H9 (cell line): ENCODE measurements around the gene OXCT1. TPM values are rescaled to one million over a fixed set of nuclear protein-coding genes. Genes with fewer than 3 reads are reported as not detected.

Experiments used
- DNase-seq: peaks from one replicate; pipeline ENCODE4 v3.0.0-alpha.2; 2017
- H2AFZ ChIP-seq: one replicate; pipeline ENCODE4 v1.6.1; 2013; ENCODE audit warnings: mild to moderate bottlenecking, low read length, control low read depth, moderate library complexity
- H2AK5ac ChIP-seq: 2 replicates; pipeline ENCODE4 v1.6.1; 2013; ENCODE audit warnings: low read length, control low read depth, mixed read lengths; ENCODE audit not compliant: insufficient read length
- H2BK120ac ChIP-seq: one replicate; pipeline ENCODE4 v1.6.1; 2013; ENCODE audit warnings: low read depth, mild to moderate bottlenecking, low read length, control low read depth, inconsistent platforms; ENCODE audit not compliant: poor library complexity, severe bottlenecking
- H2BK12ac ChIP-seq: 2 replicates; pipeline ENCODE4 v1.6.1; 2013; ENCODE audit warnings: low read length, control low read depth, mixed read lengths, low read depth; ENCODE audit not compliant: insufficient read length
- H2BK15ac ChIP-seq: 2 replicates; pipeline ENCODE4 v1.6.1; 2013; ENCODE audit warnings: low read depth, low read length, control low read depth
- H2BK20ac ChIP-seq: one replicate; pipeline ENCODE4 v1.6.1; 2013; ENCODE audit warnings: low read depth, mild to moderate bottlenecking, low read length, control low read depth, inconsistent platforms; ENCODE audit not compliant: poor library complexity, severe bottlenecking
- H2BK5ac ChIP-seq: 2 replicates; pipeline ENCODE4 v1.6.1; 2013; ENCODE audit warnings: low read length, control low read depth, mixed read lengths; ENCODE audit not compliant: insufficient read length
- H3K14ac ChIP-seq: 2 replicates; pipeline ENCODE4 v1.6.1; 2013; ENCODE audit warnings: low read length, control low read depth; ENCODE audit not compliant: insufficient read depth
- H3K18ac ChIP-seq: 2 replicates; pipeline ENCODE4 v1.6.1; 2013; ENCODE audit warnings: low read depth, mild to moderate bottlenecking, mixed read lengths, low read length, control low read depth; ENCODE audit not compliant: insufficient read length
- H3K23ac ChIP-seq: 2 replicates; pipeline ENCODE4 v1.6.1; 2013; ENCODE audit warnings: low read length, control low read depth, mixed read lengths, low read depth; ENCODE audit not compliant: insufficient read length
- H3K23me2 ChIP-seq: 2 replicates; pipeline ENCODE4 v1.6.1; 2013; ENCODE audit warnings: low read depth, mild to moderate bottlenecking, mixed read lengths, low read length, control low read depth; ENCODE audit not compliant: insufficient read length, poor library complexity, severe bottlenecking
- H3K27ac ChIP-seq: 2 replicates; pipeline ENCODE4 v1.5.1; 2013; ENCODE audit warnings: low read length, control low read depth, mixed read lengths, low read depth; ENCODE audit not compliant: insufficient read length
- H3K27me3 ChIP-seq: 2 replicates; pipeline ENCODE4 v1.6.1; 2013; ENCODE audit warnings: low read length, control low read depth, inconsistent platforms; ENCODE audit not compliant: insufficient read depth
- H3K4ac ChIP-seq: 2 replicates; pipeline ENCODE4 v1.6.1; 2013; ENCODE audit warnings: low read depth, mild to moderate bottlenecking, control low read depth, inconsistent platforms, low read length, moderate library complexity
- H3K4me1 ChIP-seq: 2 replicates; pipeline ENCODE4 v1.6.1; 2013; ENCODE audit warnings: low read length, control low read depth, inconsistent platforms; ENCODE audit not compliant: insufficient read depth
- H3K4me2 ChIP-seq: 2 replicates; pipeline ENCODE4 v1.6.1; 2013; ENCODE audit warnings: low read length, control low read depth, mixed read lengths; ENCODE audit not compliant: insufficient read length, insufficient read depth
- H3K56ac ChIP-seq: 2 replicates; pipeline ENCODE4 v1.6.1; 2013; ENCODE audit warnings: low read depth, mild to moderate bottlenecking, mixed read lengths, low read length, control low read depth; ENCODE audit not compliant: insufficient read length
- H3K79me1 ChIP-seq: 2 replicates; pipeline ENCODE4 v1.6.1; 2013; ENCODE audit warnings: low read depth, mild to moderate bottlenecking, moderate library complexity, low read length, control low read depth, inconsistent platforms; ENCODE audit not compliant: insufficient read depth, poor library complexity, severe bottlenecking
- H3K79me2 ChIP-seq: 2 replicates; pipeline ENCODE4 v1.6.1; 2013; ENCODE audit warnings: low read length, control low read depth, inconsistent platforms; ENCODE audit not compliant: insufficient read depth
- H3K9ac ChIP-seq: 2 replicates; pipeline ENCODE4 v1.6.1; 2013; ENCODE audit warnings: low read length, control low read depth, mixed read lengths; ENCODE audit not compliant: insufficient read length; ENCODE audit errors: extremely low read depth
- H3K9me3 ChIP-seq: one replicate; pipeline ENCODE4 v1.6.1; 2013; ENCODE audit warnings: low read depth, low read length, inconsistent platforms; ENCODE audit not compliant: control insufficient read depth
- H3T11ph ChIP-seq: one replicate; pipeline ENCODE4 v1.6.1; 2013; ENCODE audit warnings: mild to moderate bottlenecking, low read length, control low read depth, inconsistent platforms
- H4K20me1 ChIP-seq: one replicate; pipeline ENCODE4 v1.6.1; 2013; ENCODE audit not compliant: control insufficient read depth, insufficient read length, insufficient read depth
- H4K5ac ChIP-seq: 2 replicates; pipeline ENCODE4 v1.6.1; 2013; ENCODE audit warnings: low read depth, mild to moderate bottlenecking, mixed read lengths, low read length, control low read depth; ENCODE audit not compliant: insufficient read length
- H4K8ac ChIP-seq: replicated peaks from 2 replicates; pipeline ENCODE4 v1.6.1; 2013; ENCODE audit warnings: low read length, control low read depth, mixed read lengths, low read depth; ENCODE audit not compliant: insufficient read length
- H4K91ac ChIP-seq: 2 replicates; pipeline ENCODE4 v1.6.1; 2013; ENCODE audit warnings: low read depth, mild to moderate bottlenecking, moderate library complexity, mixed read lengths, low read length, control low read depth; ENCODE audit not compliant: insufficient read length
- H3K27ac Mint-ChIP-seq, 3 experiments: 2 replicates in 2 of 3; 3 replicates in 1 of 3; pipeline ENCODE4 v1.8.0; 2020 to 2021; ENCODE audit warnings: mixed read lengths in 3 of 3, mild to moderate bottlenecking in 1 of 3, moderate library complexity in 1 of 3
- H3K27me3 Mint-ChIP-seq: 2 replicates; pipeline ENCODE4 v1.8.0; 2021; ENCODE audit warnings: low read depth, mild to moderate bottlenecking, moderate library complexity, mixed read lengths
- H3K36me3 Mint-ChIP-seq, 3 experiments: 2 replicates in 2 of 3; 3 replicates in 1 of 3; pipeline ENCODE4 v1.8.0; 2020 to 2021; ENCODE audit warnings: low read depth in 3 of 3, mixed read lengths in 3 of 3; ENCODE audit not compliant: insufficient read depth in 1 of 3
- H3K4me1 Mint-ChIP-seq, 2 experiments: 2 replicates each; pipeline ENCODE4 v1.8.0; 2020; ENCODE audit warnings: mixed read lengths in 2 of 2
- H3K4me3 Mint-ChIP-seq, 2 experiments: 2 replicates in 1 of 2; 3 replicates in 1 of 2; pipeline ENCODE4 v1.8.0; 2020 to 2021; ENCODE audit warnings: mild to moderate bottlenecking in 2 of 2, mixed read lengths in 2 of 2, moderate library complexity in 1 of 2
- H3K9me3 Mint-ChIP-seq, 2 experiments: 2 replicates in 1 of 2; 3 replicates in 1 of 2; pipeline ENCODE4 v1.8.0; 2020; ENCODE audit warnings: mild to moderate bottlenecking in 2 of 2, mixed read lengths in 2 of 2, moderate library complexity in 1 of 2
- CTCF ChIP-seq: fragments of 200-600 bp; sonication (generic); conservative IDR thresholded peaks from 3 replicates; pipeline ENCODE4 v1.8.0; 2021; ENCODE audit warnings: antibody characterized with exemption, mild to moderate bottlenecking
- WGBS: extraction: QIAGEN DNeasy Blood & Tissue Kit; methylation state at CpG from one replicate; pipeline ENCODE4 v1.1.7; 2013; ENCODE audit warnings: missing lambda C conversion rate, low lambda C conversion rate, mixed read lengths; ENCODE audit not compliant: insufficient read length; ENCODE audit errors: extremely low coverage; 5-methylcytosine and 5-hydroxymethylcytosine counted together
- total RNA-seq: library from RNA; stranded (reverse); gene quantifications from 2 replicates; pipeline ENCODE4 v1.2.1, GENCODE V29; 2021

Gene OXCT1
- total RNA-seq, 1 experiment from 2014 or later = 25.6 TPM

DNA sequence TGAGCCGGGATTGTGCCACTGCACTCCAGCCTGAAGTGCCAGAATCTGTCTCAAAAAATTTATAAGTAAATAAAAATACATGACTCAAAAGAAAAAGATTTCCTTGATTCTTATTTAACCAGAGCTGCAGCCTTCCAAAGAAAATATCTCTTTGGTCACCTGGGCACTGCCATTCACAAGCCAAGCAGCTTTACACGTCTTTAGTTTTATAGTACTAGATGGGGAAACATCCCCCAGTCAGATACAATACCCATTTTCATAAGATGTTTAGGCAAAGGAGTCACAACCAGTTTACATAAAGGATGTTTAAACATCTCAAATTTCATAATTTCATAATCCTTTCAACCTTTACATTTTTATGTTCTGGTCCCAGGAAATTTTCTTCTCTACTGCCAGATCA is 13.7 kb upstream of the OXCT1 start:
- H3K79me1 ChIP-seq = no peaks in the 10 kb centered on the region
- H3K27me3 ChIP-seq = no peaks in the 10 kb centered on the region
- peaks cover 2 to 7% (median 5%) of the 10 kb centered on the region in 3 experiments; a peak in 3 of 7 replicates for H3K36me3 Mint-ChIP-seq
- peaks cover 12 to 13% of the 10 kb centered on the region in 2 experiments for H3K9me3 Mint-ChIP-seq
- no peak overlapping the region for H3K27ac ChIP-seq
- DNase-seq = no peak
- no peaks in the 10 kb centered on the region for H4K20me1 ChIP-seq
- H3K9me3 ChIP-seq = no peaks in the 10 kb centered on the region
- no peak overlapping the region for H2BK15ac ChIP-seq
- no peaks in the 10 kb centered on the region; the same call in 1 of the 2 replicates for H3K27me3 Mint-ChIP-seq
- no peak overlapping the region for H2AFZ ChIP-seq
- H3K79me2 ChIP-seq = no peaks in the 10 kb centered on the region
- no peaks in the 10 kb centered on the region for H3K4me1 ChIP-seq
- no peak overlapping the region for H3K4ac ChIP-seq
- H4K8ac ChIP-seq = no peak overlapping the region
- no peak for TF ChIP-seq CTCF
- no peaks in the 10 kb centered on the region for H3K23me2 ChIP-seq
- no peak overlapping the region for H3K4me3 Mint-ChIP-seq
- H3K27ac Mint-ChIP-seq = no peak overlapping the region
- H3K18ac ChIP-seq = no peak overlapping the region
- no peak overlapping the region for H3K9ac ChIP-seq
- no peak overlapping the region for H2BK12ac ChIP-seq
- no peak overlapping the region for H2AK5ac ChIP-seq
- H2BK120ac ChIP-seq = no peak overlapping the region
- no CpG with 5 or more reads among the region's 2 CpGs for WGBS
- no peak overlapping the region for H3K4me2 ChIP-seq
- H3K4me1 Mint-ChIP-seq = no peaks in the 10 kb centered on the region
- no peak overlapping the region for H2BK20ac ChIP-seq
- no peak overlapping the region for H4K5ac ChIP-seq
- H3K23ac ChIP-seq = no peak overlapping the region
- no peak overlapping the region for H3K14ac ChIP-seq
- no peak overlapping the region for H3T11ph ChIP-seq
- H4K91ac ChIP-seq = no peak overlapping the region
- no peak overlapping the region for H2BK5ac ChIP-seq
- no peak overlapping the region for H3K56ac ChIP-seq
